Stimulated activated naive CD4-positive, alpha-beta T cell treated with Interleukin-2 at 50 U/mL for 16 hours (primary cell): ENCODE results near the gene CANX.
"Not testable (repeated sequence)": the region's sequence is repeated elsewhere in the genome, so short reads cannot be mapped to it uniquely, and the experiment has no call there.

Experiments used
- DNase-seq: peaks from one replicate; lab custom pipeline; 2025; lab: John Stamatoyannopoulos, UW

Gene CANX, protein sequence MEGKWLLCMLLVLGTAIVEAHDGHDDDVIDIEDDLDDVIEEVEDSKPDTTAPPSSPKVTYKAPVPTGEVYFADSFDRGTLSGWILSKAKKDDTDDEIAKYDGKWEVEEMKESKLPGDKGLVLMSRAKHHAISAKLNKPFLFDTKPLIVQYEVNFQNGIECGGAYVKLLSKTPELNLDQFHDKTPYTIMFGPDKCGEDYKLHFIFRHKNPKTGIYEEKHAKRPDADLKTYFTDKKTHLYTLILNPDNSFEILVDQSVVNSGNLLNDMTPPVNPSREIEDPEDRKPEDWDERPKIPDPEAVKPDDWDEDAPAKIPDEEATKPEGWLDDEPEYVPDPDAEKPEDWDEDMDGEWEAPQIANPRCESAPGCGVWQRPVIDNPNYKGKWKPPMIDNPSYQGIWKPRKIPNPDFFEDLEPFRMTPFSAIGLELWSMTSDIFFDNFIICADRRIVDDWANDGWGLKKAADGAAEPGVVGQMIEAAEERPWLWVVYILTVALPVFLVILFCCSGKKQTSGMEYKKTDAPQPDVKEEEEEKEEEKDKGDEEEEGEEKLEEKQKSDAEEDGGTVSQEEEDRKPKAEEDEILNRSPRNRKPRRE

DNA sequence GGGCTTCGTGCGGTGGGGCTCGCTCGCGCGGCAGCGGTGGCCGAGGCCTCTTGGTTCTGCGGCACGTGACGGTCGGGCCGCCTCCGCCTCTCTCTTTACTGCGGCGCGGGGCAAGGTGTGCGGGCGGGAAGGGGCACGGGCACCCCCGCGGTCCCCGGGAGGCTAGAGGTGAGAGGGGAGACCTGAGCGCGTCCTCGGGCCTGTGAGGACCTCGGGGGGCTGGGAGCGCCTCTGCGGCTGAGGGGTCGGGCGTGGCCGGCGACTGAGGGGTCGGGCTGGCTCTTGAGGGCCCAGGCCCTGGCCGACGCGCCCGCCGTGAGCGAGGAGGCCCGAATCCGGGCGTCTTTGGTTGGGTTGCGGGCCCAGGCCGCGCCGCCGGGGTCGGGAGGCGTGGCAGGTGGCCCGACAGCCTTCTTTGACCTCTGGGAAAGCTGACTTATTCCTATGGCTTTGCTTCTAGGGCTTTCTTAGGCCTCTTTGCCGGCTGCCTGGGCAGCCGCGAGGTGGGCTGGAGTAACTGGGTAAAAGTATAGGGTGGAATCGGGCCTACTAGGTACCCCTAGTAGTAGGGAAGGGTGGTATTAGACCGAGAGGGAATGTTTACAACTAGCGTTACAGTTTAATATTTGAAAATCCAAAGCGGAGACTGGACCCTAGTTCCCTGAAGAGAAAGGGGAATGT is at the start of gene CANX:
Gene CANX, plus strand, starts transcription at position 33 of the 681 bp plus-strand sequence. CDS start 6,715 bp downstream, outside the sequence.
- DNase-seq = no peak

DNA sequence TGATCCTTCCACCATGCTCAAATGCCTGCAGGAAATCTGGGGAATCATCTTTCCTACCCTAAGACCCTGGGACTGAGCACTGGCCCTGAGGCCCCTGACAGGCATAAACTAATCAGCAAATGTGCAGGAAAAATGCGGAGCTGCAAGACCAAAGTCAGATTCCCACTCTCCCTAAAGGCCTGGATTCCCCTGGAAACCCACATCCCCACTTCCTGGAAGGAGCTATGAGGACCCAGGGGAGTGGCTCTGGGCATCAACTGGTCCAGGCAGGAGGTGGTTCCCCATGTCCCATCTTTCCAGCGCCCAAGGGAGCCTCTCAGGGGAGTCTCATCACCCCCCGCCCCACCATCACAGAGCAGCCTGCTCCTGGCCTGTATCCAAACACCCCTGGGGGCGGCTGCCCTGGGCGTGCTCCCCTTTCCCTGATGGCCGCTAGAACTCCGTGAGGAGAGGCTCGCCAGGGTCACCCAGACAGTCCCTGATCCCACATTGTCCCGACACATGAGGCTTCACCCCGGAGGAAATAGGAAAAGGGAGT is 49.5 kb upstream of the CANX start:
- not testable (repeated sequence) for DNase-seq

GRCh38 chr5:179650245-179650644 is 48.5 kb upstream of the CANX start:
- DNase-seq = not testable (repeated sequence)

GRCh38 chr5:179653135-179653534 is 45.6 kb upstream of the CANX start:
- DNase-seq = not testable (repeated sequence)

GRCh38 chr5:179657302-179658178 is 41.2 kb upstream of the CANX start:
- DNase-seq = not testable (repeated sequence)

DNA sequence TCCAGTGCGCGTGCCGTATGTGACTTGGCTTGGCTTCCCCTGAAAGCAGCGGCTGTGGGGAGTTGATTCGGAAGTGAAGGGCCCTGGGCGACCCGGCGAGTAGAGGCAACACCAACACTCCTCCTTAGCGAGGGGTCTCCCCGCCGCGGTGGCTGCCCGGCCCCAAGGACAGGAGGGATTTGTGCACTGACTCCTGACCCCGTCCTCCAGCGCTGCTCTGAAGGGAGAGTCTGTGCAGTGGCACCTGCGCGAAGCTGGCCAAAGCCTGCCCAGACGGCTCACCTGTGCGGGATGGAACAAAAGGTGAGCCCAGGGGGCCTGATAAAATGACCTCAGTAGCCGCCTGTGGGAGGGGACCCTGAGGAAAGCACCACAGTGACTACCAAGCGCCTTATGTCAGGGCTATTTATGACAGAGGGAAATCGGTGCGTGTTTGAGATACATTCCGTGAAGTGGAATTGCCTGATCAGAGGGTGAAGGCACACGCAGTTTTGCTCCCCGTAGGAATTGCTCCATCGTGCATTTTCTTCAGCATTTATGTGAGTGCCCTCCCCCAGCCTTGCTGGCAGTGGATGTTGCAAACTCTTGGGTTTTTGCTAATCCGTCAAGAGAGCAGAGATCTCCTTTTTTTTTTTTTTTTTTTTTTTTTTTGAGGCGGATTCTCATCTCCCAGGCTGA is 40.4 kb upstream of the CANX start:
- not testable (repeated sequence) for DNase-seq

GRCh38 chr5:179661647-179662046 is 37.1 kb upstream of the CANX start:
- DNase-seq = not testable (repeated sequence)

- peak; percentile 24 for DNase-seq
These were observed 30.4 kb upstream of the CANX start for GRCh38 chr5:179668391-179668790.

DNA sequence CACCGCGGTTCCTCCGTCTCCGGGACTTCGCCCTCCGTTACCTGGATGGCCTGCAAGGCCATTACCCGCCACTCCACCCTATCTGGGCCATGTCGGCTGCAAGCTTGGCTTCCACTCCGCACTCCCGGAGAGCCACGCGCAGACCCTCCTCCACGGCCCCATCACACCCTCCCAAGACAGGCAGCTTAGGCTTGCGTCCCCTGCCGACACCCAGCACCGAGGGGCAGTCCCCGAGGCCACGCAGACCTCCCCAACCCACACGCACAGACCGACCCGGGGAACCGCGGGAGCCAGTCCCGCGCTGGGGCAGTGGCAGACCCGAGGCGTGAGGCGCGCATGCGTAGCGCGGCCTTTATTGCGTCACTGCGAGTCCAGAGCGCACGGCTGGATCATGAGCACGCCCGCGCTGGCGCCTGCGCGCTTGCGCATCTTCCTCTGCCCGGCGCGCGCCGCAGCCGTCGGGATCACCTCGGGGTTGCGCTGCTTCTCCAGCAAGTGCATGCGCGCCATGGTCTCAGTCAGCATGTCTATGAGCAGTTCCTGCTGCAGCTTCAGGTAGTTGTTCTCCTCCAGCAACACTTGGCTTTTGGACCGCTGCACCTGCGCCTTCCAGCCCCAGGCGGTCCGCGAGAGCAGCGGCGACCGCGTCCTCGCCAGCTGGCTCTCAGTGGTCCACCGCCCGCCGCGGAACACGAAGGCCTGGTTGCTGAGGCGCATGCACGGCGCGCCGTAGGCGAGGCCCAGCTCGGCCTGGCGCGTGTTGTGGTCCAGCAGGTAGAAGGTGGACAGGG is 20.3 kb upstream of the CANX start:
- DNase-seq = peak; percentile 93

- DNase-seq = peak; percentile 62
These were observed 19.6 kb upstream of the CANX start for GRCh38 chr5:179679014-179679674.

DNA sequence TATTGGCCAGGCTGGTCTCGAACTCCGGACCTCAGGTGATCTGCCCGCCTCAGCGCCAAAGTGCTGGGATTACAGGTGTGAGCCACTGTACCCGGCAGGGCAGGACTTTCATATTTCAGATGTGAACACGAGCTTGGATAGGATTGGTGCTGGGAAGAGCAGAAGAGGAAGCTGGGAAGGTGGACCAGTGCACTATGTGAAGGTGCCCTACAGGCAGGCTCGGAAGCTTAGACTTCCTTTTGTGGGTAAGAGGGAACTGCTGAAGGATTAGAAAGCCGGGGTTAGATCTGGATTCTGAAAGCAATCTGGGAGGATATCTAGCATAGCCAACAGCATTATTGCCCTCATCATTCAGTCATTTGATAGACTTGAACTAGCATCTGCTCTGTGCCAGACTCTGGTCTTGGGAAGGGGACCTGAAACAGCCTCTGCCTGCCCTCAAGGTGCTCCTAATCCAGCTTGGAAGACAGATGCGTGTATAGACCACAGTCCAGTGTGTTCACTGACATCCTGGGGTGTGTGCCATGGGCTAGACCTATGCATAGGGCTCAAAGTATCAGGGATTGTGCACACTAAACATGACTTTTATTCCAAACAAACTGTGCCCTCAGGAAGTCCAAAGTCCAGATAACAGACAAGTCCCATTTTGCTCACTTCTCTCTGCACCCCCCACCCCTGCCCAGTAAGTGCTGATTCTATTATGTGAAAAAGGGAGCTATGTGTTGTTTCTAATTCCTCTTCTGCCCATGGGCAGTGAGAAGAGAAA is 18.6 kb upstream of the CANX start:
- DNase-seq = no peak

GRCh38 chr5:179680780-179681401 is 17.9 kb upstream of the CANX start, which contains the start of gene CBY3:
Gene CBY3, minus strand, starts transcription at chr5:179681034. Its CDS starts 116 bp downstream, at chr5:179680918.
- no peak for DNase-seq

DNA sequence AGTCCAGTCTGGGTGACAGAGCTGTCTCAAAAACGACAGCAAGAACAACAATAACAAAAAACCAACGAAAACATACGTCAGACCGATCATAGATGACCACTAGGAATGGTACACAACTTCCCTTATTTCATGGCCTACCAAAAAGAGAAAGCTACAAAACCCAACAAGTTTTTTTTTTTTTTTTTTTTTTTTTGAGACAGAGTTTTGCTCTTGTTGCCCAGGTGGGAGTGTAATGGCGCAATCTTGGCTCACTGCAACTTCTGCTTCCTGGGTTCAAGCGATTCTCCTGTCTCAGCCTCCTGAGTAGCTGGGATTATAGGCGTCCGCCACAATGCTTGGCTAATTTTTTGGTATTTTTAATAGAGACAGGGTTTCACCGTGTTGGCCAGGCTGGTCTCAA is 9.6 kb upstream of the CANX start:
- not testable (repeated sequence) for DNase-seq

GRCh38 chr5:179694561-179694960 is 4.2 kb upstream of the CANX start:
- DNase-seq = no peak

GRCh38 chr5:179696603-179697002 is 2.2 kb upstream of the CANX start:
- no peak for DNase-seq

DNA sequence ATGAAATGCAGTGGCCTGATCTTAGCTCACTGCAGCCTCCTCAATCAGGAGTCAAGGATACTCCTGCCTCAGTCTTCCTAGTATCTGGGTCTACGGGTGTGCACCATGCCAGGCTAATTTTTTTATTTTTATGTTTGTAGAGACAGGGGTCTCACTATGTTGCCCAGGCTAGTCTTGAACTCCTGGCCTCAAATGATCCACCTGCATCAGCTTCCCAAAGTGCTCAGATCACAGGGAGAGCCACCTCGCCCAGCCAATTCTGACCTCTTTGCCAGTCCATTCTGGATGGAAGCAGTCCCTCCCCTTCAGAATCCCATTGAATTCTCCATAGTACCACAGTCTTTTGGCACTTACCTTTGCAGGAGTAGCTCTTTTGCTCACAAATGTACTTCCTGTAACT is 1.7 kb upstream of the CANX start:
- DNase-seq = no peak

- DNase-seq = not testable (repeated sequence)
These were observed 1.2 kb upstream of the CANX start for GRCh38 chr5:179697543-179697942.
